IMR-90 (cell line): ENCODE data around the gene ATG7. TPM values are rescaled to one million over a fixed set of nuclear protein-coding genes. Genes with fewer than 3 reads are reported as not detected.

ENCODE experiments used
- ATAC-seq: fragments of 200-7000 bp; cut with Tn5 transposase; 2 replicates; pipeline ENCODE4 v1.9.1; 2020; ENCODE audit warnings: low read depth, mild to moderate bottlenecking, moderate library complexity
- BruUV-seq: library from RNA; stranded (reverse); fragments of 400-500 nt; replicated peaks from 2 replicates; lab custom pipeline; 2021; lab: Mats Ljungman, UMichigan
- CTCF ChIA-PET: fragments of 300-600 bp; formaldehyde crosslinking; extraction: SDS; loops from one replicate; lab custom pipeline; 2021; ENCODE audit warnings: antibody characterized with exemption; lab: Yijun Ruan, JAX
- POLR2A ChIA-PET: fragments of 300-600 bp; sonication (Branson Sonifier 250); formaldehyde crosslinking; loops from one replicate; lab custom pipeline; 2022; ENCODE audit warnings: antibody characterized with exemption; ENCODE audit not compliant: unreplicated experiment; lab: Charles Lee
- DNase-seq: peaks from one replicate; pipeline ENCODE4 v3.0.0; 2013
- H2AFZ ChIP-seq: replicated peaks from 2 replicates; pipeline ENCODE3; 2013; ENCODE audit warnings: low read length, mild to moderate bottlenecking; ENCODE audit not compliant: poor library complexity
- H2AK5ac ChIP-seq: 2 replicates; pipeline ENCODE4 v1.6.1; 2013; ENCODE audit warnings: low read depth, low read length, inconsistent platforms
- H2AK9ac ChIP-seq: replicated peaks from 2 replicates; pipeline ENCODE3; 2013; ENCODE audit warnings: mild to moderate bottlenecking, low read depth, low read length, moderate library complexity; ENCODE audit not compliant: poor library complexity
- H2BK120ac ChIP-seq: 2 replicates; pipeline ENCODE4 v1.6.1; 2013; ENCODE audit warnings: low read depth, low read length, inconsistent platforms
- H2BK15ac ChIP-seq: 3 replicates; pipeline ENCODE4 v1.6.1; 2013; ENCODE audit warnings: low read depth, low read length, inconsistent platforms
- H2BK20ac ChIP-seq: 2 replicates; pipeline ENCODE4 v1.6.1; 2013; ENCODE audit warnings: low read depth, mild to moderate bottlenecking, inconsistent platforms, low read length, moderate library complexity
- H2BK5ac ChIP-seq: 2 replicates; pipeline ENCODE4 v1.6.1; 2013; ENCODE audit warnings: mild to moderate bottlenecking, low read depth, low read length, inconsistent platforms; ENCODE audit not compliant: poor library complexity, severe bottlenecking
- H3K14ac ChIP-seq: replicated peaks from 2 replicates; pipeline ENCODE4 v1.6.1; 2013; ENCODE audit warnings: low read depth, low read length, inconsistent platforms
- H3K18ac ChIP-seq: 2 replicates; pipeline ENCODE4 v1.6.1; 2013; ENCODE audit warnings: low read depth, low read length, control low read depth
- H3K23ac ChIP-seq: 2 replicates; pipeline ENCODE4 v1.6.1; 2013; ENCODE audit warnings: low read depth, low read length, inconsistent platforms
- H3K27ac ChIP-seq: 2 replicates; pipeline ENCODE4 v1.5.1; 2013; ENCODE audit warnings: mild to moderate bottlenecking, control low read depth, low read length; ENCODE audit not compliant: insufficient read depth
- H3K27me3 ChIP-seq: 2 replicates; pipeline ENCODE4 v1.6.1; 2013; ENCODE audit warnings: low read length; ENCODE audit not compliant: control insufficient read depth, insufficient read depth
- H3K36me3 ChIP-seq: 2 replicates; pipeline ENCODE4 v1.6.1; 2013; ENCODE audit warnings: low read length, mixed read lengths; ENCODE audit not compliant: control insufficient read depth, insufficient read depth
- H3K4ac ChIP-seq: 2 replicates; pipeline ENCODE4 v1.6.1; 2013; ENCODE audit warnings: low read depth, low read length, inconsistent platforms
- H3K4me1 ChIP-seq: 2 replicates; pipeline ENCODE4 v1.6.1; 2013; ENCODE audit warnings: low read length, mixed read lengths; ENCODE audit not compliant: control insufficient read depth, insufficient read depth
- H3K4me2 ChIP-seq: 2 replicates; pipeline ENCODE4 v1.6.1; 2013; ENCODE audit warnings: low read depth, mild to moderate bottlenecking, control low read depth, low read length, moderate library complexity
- H3K4me3 ChIP-seq: 2 replicates; pipeline ENCODE4 v1.5.1; 2013; ENCODE audit warnings: low read depth, mild to moderate bottlenecking, control low read depth, low read length, moderate library complexity; ENCODE audit not compliant: insufficient read depth
- H3K56ac ChIP-seq: 2 replicates; pipeline ENCODE4 v1.6.1; 2013; ENCODE audit warnings: low read length, inconsistent platforms; ENCODE audit not compliant: insufficient read depth; ENCODE audit errors: extremely low read depth
- H3K79me1 ChIP-seq, 2 experiments: 2 replicates each; pipeline ENCODE4 v1.6.1; 2013; ENCODE audit warnings: low read length in 2 of 2, inconsistent platforms in 1 of 2, low read depth in 1 of 2
- H3K9ac ChIP-seq: 2 replicates; pipeline ENCODE4 v1.6.1; 2013; ENCODE audit warnings: low read depth, low read length, control low read depth
- H3K9me1 ChIP-seq: 2 replicates; pipeline ENCODE4 v1.6.1; 2013; ENCODE audit warnings: low read length, inconsistent platforms; ENCODE audit not compliant: insufficient read depth
- H3K9me3 ChIP-seq: 2 replicates; pipeline ENCODE4 v1.6.1; 2013; ENCODE audit warnings: low read length; ENCODE audit not compliant: control insufficient read depth, insufficient read depth
- H4K20me1 ChIP-seq: 2 replicates; pipeline ENCODE4 v1.6.1; 2013; ENCODE audit warnings: low read length, inconsistent platforms; ENCODE audit not compliant: insufficient read depth
- H4K5ac ChIP-seq: 2 replicates; pipeline ENCODE4 v1.6.1; 2013; ENCODE audit warnings: mild to moderate bottlenecking, low read depth, low read length, control low read depth
- H4K8ac ChIP-seq, 2 experiments: 2 replicates each; pipeline ENCODE4 v1.6.1; 2013; ENCODE audit warnings: low read depth in 2 of 2, low read length in 2 of 2, control low read depth in 1 of 2, inconsistent platforms in 1 of 2
- H4K91ac ChIP-seq: 2 replicates; pipeline ENCODE4 v1.6.1; 2013; ENCODE audit warnings: low read depth, low read length, inconsistent platforms; ENCODE audit not compliant: insufficient read depth
- BHLHE40 ChIP-seq: fragments of 150-350 bp; IDR thresholded peaks from 2 replicates; pipeline ENCODE4 v1.6.1; 2016; ENCODE audit warnings: mild to moderate bottlenecking, low read depth, low read length
- CEBPB ChIP-seq: IDR thresholded peaks from 2 replicates; pipeline ENCODE4 v1.6.1; 2012; ENCODE audit warnings: low read depth, low read length, improper control_type of control experiment
- CHD1 ChIP-seq: IDR thresholded peaks from 2 replicates; pipeline ENCODE4 v1.6.1; 2012; ENCODE audit warnings: low read depth, low read length, improper control_type of control experiment
- CTCF ChIP-seq: conservative IDR thresholded peaks from 2 replicates; pipeline ENCODE4 v1.5.1; 2012; ENCODE audit warnings: mild to moderate bottlenecking, low read depth, low read length, improper control_type of control experiment
- FOS ChIP-seq: fragments of 150-350 bp; IDR thresholded peaks from 2 replicates; pipeline ENCODE4 v1.6.1; 2016; ENCODE audit warnings: low read depth, low read length
- MAFK ChIP-seq: IDR thresholded peaks from 2 replicates; pipeline ENCODE4 v1.6.1; 2012; ENCODE audit warnings: low read depth, low read length, improper control_type of control experiment
- MAZ ChIP-seq: IDR thresholded peaks from 2 replicates; pipeline ENCODE4 v1.6.1; 2012; ENCODE audit warnings: low read depth, mild to moderate bottlenecking, low read length, improper control_type of control experiment, moderate library complexity, borderline replicate concordance
- MXI1 ChIP-seq: IDR thresholded peaks from 2 replicates; pipeline ENCODE4 v1.6.1; 2012; ENCODE audit warnings: low read depth, mild to moderate bottlenecking, low read length, moderate library complexity, borderline replicate concordance
- NFE2L2 ChIP-seq: fragments of 150-350 bp; IDR thresholded peaks from 2 replicates; pipeline ENCODE4 v1.6.1; 2016; ENCODE audit warnings: low read depth, mild to moderate bottlenecking, low read length
- POLR2A ChIP-seq: IDR thresholded peaks from 2 replicates; pipeline ENCODE4 v1.6.1; 2012; ENCODE audit warnings: mild to moderate bottlenecking, low read depth, low read length
- RAD21 ChIP-seq: IDR thresholded peaks from 2 replicates; pipeline ENCODE4 v1.6.1; 2012; ENCODE audit warnings: low read length, improper control_type of control experiment
- RCOR1 ChIP-seq: IDR thresholded peaks from 2 replicates; pipeline ENCODE4 v1.6.1; 2012; ENCODE audit warnings: mild to moderate bottlenecking, low read length, improper control_type of control experiment; ENCODE audit not compliant: insufficient replicate concordance
- RFX5 ChIP-seq: IDR thresholded peaks from 2 replicates; pipeline ENCODE4 v1.8.0; 2012; ENCODE audit warnings: low read depth, mild to moderate bottlenecking, low read length, moderate library complexity
- SMC3 ChIP-seq: fragments of 150-350 bp; IDR thresholded peaks from 2 replicates; pipeline ENCODE4 v1.6.1; 2016; ENCODE audit warnings: low read depth, mild to moderate bottlenecking, antibody characterized with exemption, low read length, moderate library complexity
- WGBS, 2 experiments: methylation state at CpG; one replicate each; pipeline versions ENCODE4 v1.1.5 to v1.1.7; 2013; ENCODE audit warnings: missing lambda C conversion rate in 2 of 2; ENCODE audit not compliant: insufficient read length in 1 of 2; ENCODE audit errors: extremely low coverage in 2 of 2; 5-methylcytosine and 5-hydroxymethylcytosine counted together
- dilution Hi-C: fragments of 300-500 bp; cut with HindIII; formaldehyde crosslinking; loops from one replicate; pipeline ENCODE4 v1.14.3; 2018; ENCODE audit warnings: low sequenced_read_pairs; ENCODE audit not compliant: unreplicated experiment
- in situ Hi-C: fragments of 300-500 bp; cut with MboI; formaldehyde crosslinking; loops from 3 replicates; pipeline ENCODE4 v1.14.3; 2019; ENCODE audit warnings: low sequenced_read_pairs, inconsistent platforms, mixed read lengths
- intact Hi-C: fragments of 100-400 bp; cut with micrococcal nuclease; formaldehyde crosslinking; loops from 2 replicates; pipeline ENCODE4 v1.10.0; 2022
- polyA plus RNA-seq, 3 experiments: library from polyadenylated mRNA; depleted of rRNA; stranded (reverse); fragments of >200 nt; gene quantifications; 2 replicates each; pipeline ENCODE4 v1.2.3, GENCODE V29; 2012; ENCODE audit warnings: low replicate concordance in 1 of 3
- total RNA-seq: library from RNA; depleted of rRNA; stranded (reverse); fragments of >200 nt; gene quantifications from 2 replicates; pipeline ENCODE4 v1.2.3, GENCODE V29; 2012
- TF ChIP-seq, protein P1 (sequence below): fragments of 150-350 bp; IDR thresholded peaks from 2 replicates; pipeline ENCODE4 v1.6.1; 2016; ENCODE audit warnings: low read depth, mild to moderate bottlenecking, low read length, moderate library complexity, borderline replicate concordance
- TF ChIP-seq, protein P2 (sequence below): fragments of 150-350 bp; IDR thresholded peaks from 2 replicates; pipeline ENCODE4 v1.6.1; 2017; ENCODE audit warnings: mild to moderate bottlenecking, antibody characterized with exemption, low read length, low read depth

ATG7 gene
- total and polyA plus RNA-seq, 2 of the 4 experiments (the other 2 are of a cell fraction): 15.6 to 51.4 TPM

DNA sequence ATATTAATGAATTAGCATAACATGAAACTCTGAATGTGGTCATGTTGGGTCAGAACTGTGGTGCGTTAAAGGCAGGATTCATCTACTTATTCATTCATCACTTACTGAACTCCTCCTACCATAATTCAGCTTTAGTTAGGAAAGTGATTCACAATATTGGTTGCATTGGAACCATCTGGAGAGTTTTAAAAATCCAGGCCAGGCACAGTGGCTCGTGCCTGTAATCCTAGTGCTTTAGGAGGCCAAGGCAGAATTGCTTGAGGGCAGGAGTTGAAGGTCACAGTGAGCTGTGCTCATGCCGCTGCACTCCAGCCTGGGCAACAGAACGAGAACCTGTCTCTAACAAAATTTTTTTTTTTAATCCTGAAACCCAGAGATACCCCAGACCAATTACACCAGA is 44.2 kb upstream of the ATG7 start:
- ATAC-seq (no peak), DNase-seq (no peak)
- Histone ChIP-seq H3K56ac (no peak overlapping the region), H3K4me3 (no peak overlapping the region), H3K79me1 (peaks cover 16 to 48% of the 10 kb centered on the region in 2 experiments), H4K91ac (no peak overlapping the region), H2BK5ac (no peak overlapping the region), H3K23ac (no peak overlapping the region), H3K4me1 (peaks cover 6% of the 10 kb centered on the region), H4K8ac (no peak overlapping the region), H3K9ac (no peak overlapping the region), H3K14ac (no peak overlapping the region), H2AFZ (no peak overlapping the region), H3K4me2 (no peak overlapping the region), H2BK120ac (no peak overlapping the region), H4K20me1 (peaks cover 2% of the 10 kb centered on the region; the same call in 1 of the 2 replicates), H3K36me3 (peaks cover 7% of the 10 kb centered on the region), H2AK9ac (no peak overlapping the region), H2AK5ac (no peak overlapping the region), H2BK15ac (no peak overlapping the region), H4K5ac (no peak overlapping the region), H3K4ac (no peak overlapping the region), H3K27ac (no peak overlapping the region), H2BK20ac (no peak overlapping the region), H3K9me3 (no peaks in the 10 kb centered on the region), H3K27me3 (no peaks in the 10 kb centered on the region), H3K18ac (no peak overlapping the region), H3K9me1 (peaks cover 7% of the 10 kb centered on the region)
- 67% methylated on average over 1 of the region's 4 CpGs; no CpG with 5 or more reads in 1 of the 2 experiments for WGBS, 2 experiments
- in situ Hi-C loops: no loop called here
- intact Hi-C loops: no loop called here
- ChIA-PET POLR2A (no interaction called here), CTCF (no interaction called here)
- BruUV-seq: no TSS peak
- dilution Hi-C loops: no loop called here
- TF ChIP-seq MXI1 (no peak), RAD21 (no peak), CTCF (no peak), RFX5 (no peak), POLR2A (no peak), MAZ (no peak), NFE2L2 (no peak), SMC3 (no peak), CHD1 (no peak), RCOR1 (no peak), BHLHE40 (no peak), CEBPB (no peak), MAFK (no peak), FOS (no peak)
- TF ChIP-seq, protein P1, sequence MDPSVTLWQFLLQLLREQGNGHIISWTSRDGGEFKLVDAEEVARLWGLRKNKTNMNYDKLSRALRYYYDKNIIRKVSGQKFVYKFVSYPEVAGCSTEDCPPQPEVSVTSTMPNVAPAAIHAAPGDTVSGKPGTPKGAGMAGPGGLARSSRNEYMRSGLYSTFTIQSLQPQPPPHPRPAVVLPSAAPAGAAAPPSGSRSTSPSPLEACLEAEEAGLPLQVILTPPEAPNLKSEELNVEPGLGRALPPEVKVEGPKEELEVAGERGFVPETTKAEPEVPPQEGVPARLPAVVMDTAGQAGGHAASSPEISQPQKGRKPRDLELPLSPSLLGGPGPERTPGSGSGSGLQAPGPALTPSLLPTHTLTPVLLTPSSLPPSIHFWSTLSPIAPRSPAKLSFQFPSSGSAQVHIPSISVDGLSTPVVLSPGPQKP: no peak
- TF ChIP-seq, protein P2, sequence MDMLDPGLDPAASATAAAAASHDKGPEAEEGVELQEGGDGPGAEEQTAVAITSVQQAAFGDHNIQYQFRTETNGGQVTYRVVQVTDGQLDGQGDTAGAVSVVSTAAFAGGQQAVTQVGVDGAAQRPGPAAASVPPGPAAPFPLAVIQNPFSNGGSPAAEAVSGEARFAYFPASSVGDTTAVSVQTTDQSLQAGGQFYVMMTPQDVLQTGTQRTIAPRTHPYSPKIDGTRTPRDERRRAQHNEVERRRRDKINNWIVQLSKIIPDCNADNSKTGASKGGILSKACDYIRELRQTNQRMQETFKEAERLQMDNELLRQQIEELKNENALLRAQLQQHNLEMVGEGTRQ: no peak
